Chondrocyte (in vitro differentiated cells): Measurements from ENCODE around the gene LRRC61. TPM values are rescaled to one million over a fixed set of nuclear protein-coding genes. Genes with fewer than 3 reads are reported as not detected.

ENCODE experiments used
- DNase-seq: peaks from one replicate; pipeline ENCODE4 v3.0.0; 2021; ENCODE audit warnings: mixed read lengths, low spot score
- H3K27ac Mint-ChIP-seq: one replicate; pipeline ENCODE4 v1.8.0; 2021; ENCODE audit warnings: mild to moderate bottlenecking, moderate library complexity, mixed read lengths; ENCODE audit not compliant: unreplicated experiment
- H3K27me3 Mint-ChIP-seq: 2 replicates; pipeline ENCODE4 v1.8.0; 2021; ENCODE audit warnings: low read depth, mixed read lengths
- H3K36me3 Mint-ChIP-seq: 2 replicates; pipeline ENCODE4 v1.8.0; 2021; ENCODE audit warnings: low read depth, mixed read lengths
- H3K4me1 Mint-ChIP-seq: 2 replicates; pipeline ENCODE4 v1.8.0; 2021; ENCODE audit warnings: low read depth, mild to moderate bottlenecking, mixed read lengths
- H3K4me3 Mint-ChIP-seq: one replicate; pipeline ENCODE4 v1.8.0; 2021; ENCODE audit warnings: mild to moderate bottlenecking, moderate library complexity, mixed read lengths; ENCODE audit not compliant: unreplicated experiment
- H3K9me3 Mint-ChIP-seq: 2 replicates; pipeline ENCODE4 v1.8.0; 2021; ENCODE audit warnings: low read depth, mixed read lengths
- CTCF ChIP-seq: fragments of 200-600 bp; sonication (generic); IDR thresholded peaks from 2 replicates; pipeline ENCODE4 v1.5.0; 2021; ENCODE audit warnings: antibody characterized with exemption, mild to moderate bottlenecking, moderate library complexity
- total RNA-seq: library from RNA; stranded (reverse); gene quantifications from 3 replicates; pipeline ENCODE4 v1.2.1, GENCODE V29; 2021

The LRRC61 gene
- total RNA-seq, 1 donor from 2014 or later = 1.7 TPM

DNA sequence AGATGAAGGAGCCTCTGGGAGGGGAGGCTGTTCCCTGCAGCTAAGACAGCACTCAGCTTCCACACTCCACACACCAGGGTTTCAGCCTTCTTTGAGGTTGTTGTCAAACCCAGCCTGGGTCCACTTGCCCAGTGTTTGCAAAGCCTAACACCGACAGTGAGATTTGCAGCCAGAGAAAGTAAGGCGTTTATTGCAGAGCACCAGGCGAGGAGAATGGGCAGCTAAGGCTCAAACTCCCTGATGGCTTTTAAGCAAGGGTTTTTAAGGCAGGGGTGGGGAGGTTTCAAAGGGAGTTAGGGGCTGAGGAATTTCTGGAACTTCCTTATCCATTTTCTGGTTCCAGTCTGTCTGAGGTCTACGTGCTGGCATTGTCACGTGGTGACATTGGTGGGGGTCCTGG lies 51.3 kb downstream of the LRRC61 start:
- H3K4me3 Mint-ChIP-seq = no peak overlapping the region
- no peaks in the 10 kb centered on the region for H3K9me3 Mint-ChIP-seq
- H3K36me3 Mint-ChIP-seq = peaks cover 9% of the 10 kb centered on the region
- DNase-seq = no peak
- TF ChIP-seq CTCF = no peak
- no peak overlapping the region for H3K27ac Mint-ChIP-seq
- H3K27me3 Mint-ChIP-seq = no peaks in the 10 kb centered on the region
- H3K4me1 Mint-ChIP-seq = peaks cover 34% of the 10 kb centered on the region

DNA sequence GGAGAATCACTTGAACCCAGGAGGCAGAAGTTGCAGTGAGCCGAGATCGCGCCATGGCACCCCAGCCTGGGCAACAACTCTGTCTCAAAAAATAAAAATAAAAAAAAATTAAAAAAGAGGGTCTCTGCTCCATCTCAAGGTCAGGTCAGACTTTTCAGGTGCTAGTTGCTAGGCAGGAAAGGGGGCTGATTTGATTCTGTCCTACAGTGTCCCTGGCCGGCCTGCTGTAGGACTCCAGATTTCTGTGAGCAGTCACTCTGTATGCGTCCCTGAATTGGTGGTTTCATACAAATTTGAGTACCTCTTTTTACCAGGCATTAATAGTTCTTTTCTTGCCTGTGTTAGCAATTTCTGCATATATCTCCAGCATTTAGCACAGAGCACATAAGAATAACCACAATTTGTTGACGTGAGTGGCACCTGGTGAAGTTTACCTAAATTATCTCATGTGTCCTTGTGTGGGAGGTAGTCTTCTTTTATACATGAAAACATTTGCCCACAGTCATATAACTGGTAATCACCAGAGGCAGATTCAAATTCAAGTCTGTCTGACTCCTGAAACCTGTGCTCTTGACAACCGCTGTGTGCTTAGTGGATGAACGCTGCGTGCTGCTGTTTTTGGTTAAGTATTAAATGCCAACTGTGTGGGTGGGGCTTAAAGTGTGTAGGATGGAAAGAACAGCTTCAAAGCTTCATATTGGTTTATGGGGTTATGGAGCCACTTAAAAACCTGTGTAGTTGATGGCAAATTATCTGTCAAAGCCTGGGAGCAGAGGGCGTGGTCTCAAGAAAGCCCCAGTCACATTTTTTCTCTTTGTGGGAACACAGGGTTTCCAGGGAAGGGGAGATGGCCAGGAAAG lies 52.7 kb downstream of the LRRC61 start:
- no peak for DNase-seq
- Mint-ChIP-seq H3K27ac (no peak overlapping the region), H3K9me3 (no peaks in the 10 kb centered on the region), H3K27me3 (no peaks in the 10 kb centered on the region), H3K4me3 (no peak overlapping the region), H3K4me1 (peaks cover 34% of the 10 kb centered on the region), H3K36me3 (peaks cover 9% of the 10 kb centered on the region)
- no peak for TF ChIP-seq CTCF

DNA sequence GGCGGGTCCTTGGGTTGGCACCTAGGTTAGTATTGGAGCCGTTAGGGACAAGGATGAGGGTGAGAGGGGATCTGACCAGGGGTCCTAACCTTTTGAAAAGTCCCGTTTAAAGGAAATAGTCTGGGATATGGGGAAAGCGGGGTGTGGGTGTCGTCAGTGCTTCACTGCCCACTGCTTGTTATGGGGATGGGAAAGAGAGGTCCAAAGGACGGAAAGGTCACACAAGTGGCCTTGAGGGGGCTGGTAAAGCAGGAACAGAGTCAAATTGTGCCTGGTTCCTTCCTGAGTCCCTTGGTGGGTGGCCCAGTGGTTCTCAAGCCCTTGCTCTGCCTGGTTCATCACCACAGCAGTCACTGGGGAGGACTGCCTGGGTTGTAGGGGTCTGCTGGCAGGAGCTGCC lies 53.4 kb downstream of the LRRC61 start:
- DNase-seq = no peak
- TF ChIP-seq CTCF = no peak
- H3K4me3 Mint-ChIP-seq = no peak overlapping the region
- no peaks in the 10 kb centered on the region for H3K9me3 Mint-ChIP-seq
- H3K27me3 Mint-ChIP-seq = no peaks in the 10 kb centered on the region
- H3K27ac Mint-ChIP-seq = peak overlapping the region; percentile 6
- peaks cover 32% of the 10 kb centered on the region for H3K4me1 Mint-ChIP-seq
- peaks cover 9% of the 10 kb centered on the region for H3K36me3 Mint-ChIP-seq

- Mint-ChIP-seq H3K36me3 (peaks cover 9% of the 10 kb centered on the region), H3K27me3 (no peaks in the 10 kb centered on the region), H3K4me1 (peaks cover 32% of the 10 kb centered on the region), H3K4me3 (no peak overlapping the region), H3K9me3 (no peaks in the 10 kb centered on the region), H3K27ac (no peak overlapping the region)
- no peak for TF ChIP-seq CTCF
- DNase-seq = no peak
These were observed 54.0 kb downstream of the LRRC61 start for GRCh38 chr7:150377196-150377595.

GRCh38 chr7:150377635-150378034 lies 54.5 kb downstream of the LRRC61 start:
- Mint-ChIP-seq H3K36me3 (peaks cover 9% of the 10 kb centered on the region), H3K27me3 (no peaks in the 10 kb centered on the region), H3K4me3 (no peak overlapping the region), H3K9me3 (no peaks in the 10 kb centered on the region), H3K4me1 (peaks cover 32% of the 10 kb centered on the region), H3K27ac (no peak overlapping the region)
- no peak for TF ChIP-seq CTCF
- DNase-seq = no peak
